ENCODE data around the gene NTN1.

The NTN1 gene

DNA sequence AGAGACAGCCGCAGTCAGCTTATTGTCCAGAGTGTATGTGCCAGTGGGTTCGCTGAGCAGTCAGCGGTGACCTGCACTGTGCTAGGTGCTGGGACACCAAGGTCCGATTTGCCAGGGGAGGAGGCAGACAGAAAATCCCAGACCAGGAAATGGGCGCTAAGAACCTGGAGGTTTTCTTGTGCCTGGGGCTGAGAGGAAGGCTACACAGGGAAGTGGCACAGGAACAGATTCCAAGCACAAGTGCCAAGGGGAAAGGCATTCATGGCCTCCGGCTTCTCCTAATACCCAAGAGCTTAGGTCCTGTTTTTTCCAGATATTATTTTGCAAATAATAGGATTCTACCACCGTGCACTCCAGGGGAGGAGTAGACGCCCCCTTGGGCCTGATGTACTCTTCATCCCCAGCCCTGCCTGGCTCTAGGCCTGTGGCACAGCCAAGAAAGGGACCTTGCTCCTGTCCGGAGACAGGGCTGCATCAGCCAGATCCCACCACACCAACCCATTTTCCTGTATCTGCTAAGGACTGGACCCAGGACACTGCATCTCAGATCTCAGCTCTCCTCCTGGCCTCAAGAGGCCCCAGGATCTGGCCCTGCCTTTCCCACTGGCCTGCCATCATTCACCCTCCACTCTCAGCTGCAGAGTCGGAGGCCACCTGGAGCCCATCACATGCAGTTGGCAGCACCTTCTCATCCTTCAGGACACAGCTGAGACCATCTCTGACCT is 187.2 kb downstream of the NTN1 start:
- ChIA-PET CTCF (interaction anchor here (1.3 kb wide), 1 partner anchor 15 kb away, joined by 4 read pairs; no protein-coding TSS in a partner anchor), POLR2A (no interaction called here)
- Histone ChIP-seq H3K9me3 (ENCODE audit: control extremely low read depth in 1 of 5, control insufficient read depth in 4 of 5, insufficient read depth in 2 of 5, low read depth in 1 of 5, low read length in 4 of 5) (no peaks in the 10 kb centered on the region), H3K36me3 (ENCODE audit: control insufficient read depth in 4 of 4, insufficient read depth in 4 of 4, low read length in 3 of 4) (no peaks in the 10 kb centered on the region), H3K27me3 (replicated peaks in 2 of 5; ENCODE audit: control insufficient read depth in 4 of 5, insufficient read depth in 5 of 5, low read length in 4 of 5) (no peaks in the 10 kb centered on the region), H3K4me3 (ENCODE audit: control insufficient read depth in 1 of 7, extremely low read depth in 1 of 7, insufficient read depth in 4 of 7, low read depth in 2 of 7, low read length in 6 of 7) (no peak overlapping the region), H3K27ac (ENCODE audit: insufficient read depth in 1 of 2, low read depth in 1 of 2, low read length in 2 of 2, poor library complexity in 1 of 2, severe bottlenecking in 2 of 2) (no peak overlapping the region), H3K4me1 (ENCODE audit: control extremely low read depth in 1 of 4, control insufficient read depth in 4 of 4, insufficient read depth in 4 of 4, low read length in 3 of 4) (peaks cover 3 to 32% (median 15%) of the 10 kb centered on the region in 4 experiments)
- WGBS (ENCODE audit: insufficient coverage): 96% methylated on average over 7 of the region's 10 CpGs
- no peak for DNase-seq

DNA sequence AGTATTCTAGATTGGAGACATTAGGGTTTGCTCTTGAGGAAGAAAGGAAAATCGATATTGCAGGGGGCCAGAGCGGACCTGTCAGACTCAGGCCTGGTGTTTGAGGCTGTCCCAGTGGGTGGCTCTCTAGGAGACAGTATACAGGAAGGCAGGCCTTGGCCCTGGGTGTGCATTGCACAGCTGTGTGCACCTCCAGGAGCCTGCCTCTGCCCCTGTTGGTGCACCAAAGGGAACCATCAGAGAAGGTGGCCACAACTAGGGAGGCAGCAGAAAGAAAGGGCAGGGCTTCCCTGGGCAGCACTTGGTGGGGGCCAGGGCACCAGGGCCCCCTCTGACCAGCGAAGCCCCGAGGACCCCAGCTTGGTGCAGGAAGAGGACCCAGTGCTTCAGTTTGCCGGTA is 188.0 kb downstream of the NTN1 start:
- POLR2A ChIA-PET: no interaction called here
- 100% methylated on average over 4 of the region's 5 CpGs for WGBS (ENCODE audit: insufficient coverage)

DNA sequence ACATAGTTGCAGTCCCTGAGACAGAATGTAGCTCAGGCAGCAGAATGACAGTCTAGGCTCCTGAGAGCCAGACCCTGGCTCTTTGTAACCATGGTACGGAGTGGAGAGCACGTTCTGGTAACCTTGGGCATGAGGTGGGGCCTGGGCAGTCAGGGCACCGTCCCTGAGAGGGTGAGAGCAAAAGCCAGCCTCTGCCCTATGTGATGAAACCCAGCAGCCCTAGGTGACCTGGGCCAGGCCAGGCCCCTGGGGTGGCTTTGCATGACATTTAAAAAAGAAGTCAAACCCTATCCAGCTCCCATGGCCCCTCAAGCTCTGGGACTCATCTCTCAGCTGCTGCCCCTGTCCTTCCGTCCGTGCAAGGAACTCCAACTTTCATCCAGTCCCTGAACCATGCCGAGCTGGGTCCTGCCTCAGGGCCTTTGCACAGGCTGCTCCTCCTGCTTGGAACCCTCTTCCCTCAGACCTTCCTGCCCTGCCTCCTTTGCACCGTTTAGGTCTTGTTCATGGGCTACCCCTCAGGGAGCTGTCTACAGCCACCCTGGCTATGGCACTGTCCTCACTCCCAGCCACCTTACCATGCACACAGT is 188.6 kb downstream of the NTN1 start:
- Histone ChIP-seq H3K27ac (ENCODE audit: insufficient read depth in 1 of 2, low read depth in 1 of 2, low read length in 2 of 2, poor library complexity in 1 of 2, severe bottlenecking in 2 of 2) (no peak overlapping the region), H3K4me1 (ENCODE audit: control extremely low read depth in 1 of 4, control insufficient read depth in 4 of 4, insufficient read depth in 4 of 4, low read length in 3 of 4) (peaks cover 3 to 20% (median 13%) of the 10 kb centered on the region in 4 experiments), H3K36me3 (ENCODE audit: control insufficient read depth in 4 of 4, insufficient read depth in 4 of 4, low read length in 3 of 4) (no peaks in the 10 kb centered on the region), H3K9me3 (ENCODE audit: control extremely low read depth in 1 of 5, control insufficient read depth in 4 of 5, insufficient read depth in 2 of 5, low read depth in 1 of 5, low read length in 4 of 5) (no peaks in the 10 kb centered on the region), H3K27me3 (replicated peaks in 2 of 5; ENCODE audit: control insufficient read depth in 4 of 5, insufficient read depth in 5 of 5, low read length in 4 of 5) (no peaks in the 10 kb centered on the region), H3K4me3 (ENCODE audit: control insufficient read depth in 1 of 7, extremely low read depth in 1 of 7, insufficient read depth in 4 of 7, low read depth in 2 of 7, low read length in 6 of 7) (no peak overlapping the region)
- POLR2A ChIA-PET: no interaction called here
- DNase-seq: no peak
- CTCF ChIA-PET: interaction anchor here (1.3 kb wide), 1 partner anchor 13 kb away, joined by 4 read pairs; no protein-coding TSS in a partner anchor
- WGBS (ENCODE audit: insufficient coverage): 90% methylated on average over 7 of the region's 7 CpGs

More for the DNA sequence above, 188.0 kb downstream of the NTN1 start:
- CTCF ChIA-PET: interaction anchor here (1.3 kb wide), 1 partner anchor 14 kb away, joined by 4 read pairs; no protein-coding TSS in a partner anchor
- H3K36me3 ChIP-seq (ENCODE audit: control insufficient read depth in 4 of 4, insufficient read depth in 4 of 4, low read length in 3 of 4): no peaks in the 10 kb centered on the region
- H3K27ac ChIP-seq (ENCODE audit: insufficient read depth in 1 of 2, low read depth in 1 of 2, low read length in 2 of 2, poor library complexity in 1 of 2, severe bottlenecking in 2 of 2): no peak overlapping the region
- H3K4me3 ChIP-seq (ENCODE audit: control insufficient read depth in 1 of 7, extremely low read depth in 1 of 7, insufficient read depth in 4 of 7, low read depth in 2 of 7, low read length in 6 of 7): no peak overlapping the region
- H3K27me3 ChIP-seq (replicated peaks in 2 of 5; ENCODE audit: control insufficient read depth in 4 of 5, insufficient read depth in 5 of 5, low read length in 4 of 5): no peaks in the 10 kb centered on the region
- DNase-seq: no peak
- H3K9me3 ChIP-seq (ENCODE audit: control extremely low read depth in 1 of 5, control insufficient read depth in 4 of 5, insufficient read depth in 2 of 5, low read depth in 1 of 5, low read length in 4 of 5): no peaks in the 10 kb centered on the region
- H3K4me1 ChIP-seq (ENCODE audit: control extremely low read depth in 1 of 4, control insufficient read depth in 4 of 4, insufficient read depth in 4 of 4, low read length in 3 of 4): peaks cover 3 to 26% (median 15%) of the 10 kb centered on the region in 4 experiments

DNA sequence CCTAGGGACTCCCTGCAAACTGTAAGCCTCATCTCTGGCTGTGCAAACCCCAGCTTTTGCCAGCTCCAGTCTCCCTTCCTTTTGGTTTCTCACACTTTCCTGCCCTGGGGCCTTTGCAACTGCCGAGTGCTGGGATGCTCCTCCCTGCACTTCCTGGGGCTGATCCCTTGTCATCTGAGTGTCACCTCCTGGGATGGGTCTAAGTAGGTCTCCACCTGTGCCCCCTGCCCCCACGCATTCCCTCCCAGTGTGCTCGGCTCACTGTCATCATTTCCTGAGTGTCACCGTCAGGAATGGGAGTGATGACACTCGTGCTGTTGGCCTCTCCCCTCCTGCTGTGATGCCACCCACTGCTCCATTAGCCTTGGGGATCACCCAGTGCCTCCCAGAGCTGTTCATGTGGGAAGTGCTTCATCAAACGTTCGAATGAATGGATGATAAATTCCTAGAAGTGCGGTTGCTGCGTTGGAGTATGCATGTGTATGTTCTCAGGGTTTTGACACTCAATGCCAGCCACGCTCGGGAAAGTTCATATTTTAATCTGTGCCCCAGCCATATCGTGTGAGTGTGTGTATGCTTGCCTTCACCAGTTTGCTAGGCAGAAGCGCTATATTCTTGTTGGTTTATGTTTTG is 189.9 kb downstream of the NTN1 start:
- 85% methylated on average over 9 of the region's 13 CpGs for WGBS (ENCODE audit: insufficient coverage)

DNA sequence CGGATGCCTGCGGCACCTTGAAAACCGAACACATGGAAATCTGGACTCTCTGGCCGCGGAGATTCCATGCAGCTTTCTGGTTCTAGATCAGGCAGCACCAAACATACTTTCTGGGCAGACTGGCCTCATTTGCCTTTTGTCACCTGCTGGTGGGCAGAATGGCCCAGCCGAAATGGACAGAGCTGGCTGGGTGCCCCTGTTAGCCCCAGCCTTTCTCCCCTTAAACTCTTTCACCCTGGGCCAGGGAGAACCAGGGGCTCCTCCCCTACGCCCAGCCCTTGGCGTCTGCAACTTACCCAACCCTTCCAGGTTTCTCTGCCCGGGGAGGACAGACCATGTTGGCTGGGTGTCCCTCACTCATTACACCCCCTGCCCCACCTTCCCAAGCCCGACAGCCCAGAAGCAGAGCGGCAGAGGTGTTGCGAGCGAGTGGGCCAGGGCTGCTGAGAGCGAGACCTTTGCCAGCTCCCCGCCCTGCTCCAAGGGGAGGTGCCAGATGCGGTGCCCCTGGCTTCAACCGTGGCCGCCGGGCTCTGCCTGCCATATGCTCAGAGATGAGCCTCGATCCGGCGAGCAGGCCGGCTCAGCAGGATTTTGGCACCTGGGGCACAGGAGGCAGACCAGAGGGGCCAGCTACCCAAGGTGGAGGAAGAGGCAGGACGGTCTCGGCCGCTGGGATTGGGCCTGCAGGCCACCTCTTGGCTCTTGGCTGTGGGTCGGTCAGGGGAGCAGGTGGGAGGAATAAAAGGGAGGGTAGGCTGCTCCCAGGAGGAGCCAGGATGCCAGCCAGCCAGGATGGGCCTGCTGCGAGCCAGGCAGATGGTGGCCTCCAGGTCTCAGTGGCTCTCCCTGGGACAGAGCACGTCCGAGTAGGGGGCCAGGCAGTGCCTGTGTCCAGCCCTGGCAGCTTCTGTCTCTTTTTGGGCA is 191.3 kb downstream of the NTN1 start:
- no peaks in the 10 kb centered on the region for H3K36me3 ChIP-seq (ENCODE audit: control insufficient read depth in 4 of 4, insufficient read depth in 4 of 4, low read length in 3 of 4)
- no peak for DNase-seq
- ChIA-PET CTCF (no interaction called here), POLR2A (no interaction called here)
- peaks cover 0 to 12% (median 4%) of the 10 kb centered on the region in 5 experiments for H3K9me3 ChIP-seq (ENCODE audit: control extremely low read depth in 1 of 5, control insufficient read depth in 4 of 5, insufficient read depth in 2 of 5, low read depth in 1 of 5, low read length in 4 of 5)
- H3K4me1 ChIP-seq (ENCODE audit: control extremely low read depth in 1 of 4, control insufficient read depth in 4 of 4, insufficient read depth in 4 of 4, low read length in 3 of 4): peaks cover 0 to 3% (median under 1%) of the 10 kb centered on the region in 4 experiments
- WGBS (ENCODE audit: insufficient coverage): 96% methylated on average over 22 of the region's 30 CpGs
- no peak overlapping the region for H3K4me3 ChIP-seq (ENCODE audit: control insufficient read depth in 1 of 7, extremely low read depth in 1 of 7, insufficient read depth in 4 of 7, low read depth in 2 of 7, low read length in 6 of 7)
- H3K27ac ChIP-seq (ENCODE audit: insufficient read depth in 1 of 2, low read depth in 1 of 2, low read length in 2 of 2, poor library complexity in 1 of 2, severe bottlenecking in 2 of 2): no peak overlapping the region
- H3K27me3 ChIP-seq (replicated peaks in 2 of 5; ENCODE audit: control insufficient read depth in 4 of 5, insufficient read depth in 5 of 5, low read length in 4 of 5): no peaks in the 10 kb centered on the region

More for the DNA sequence above, 189.9 kb downstream of the NTN1 start:
- Histone ChIP-seq H3K9me3 (ENCODE audit: control extremely low read depth in 1 of 5, control insufficient read depth in 4 of 5, insufficient read depth in 2 of 5, low read depth in 1 of 5, low read length in 4 of 5) (peaks cover 0 to 10% (median 4%) of the 10 kb centered on the region in 5 experiments), H3K36me3 (ENCODE audit: control insufficient read depth in 4 of 4, insufficient read depth in 4 of 4, low read length in 3 of 4) (no peaks in the 10 kb centered on the region), H3K27ac (ENCODE audit: insufficient read depth in 1 of 2, low read depth in 1 of 2, low read length in 2 of 2, poor library complexity in 1 of 2, severe bottlenecking in 2 of 2) (no peak overlapping the region), H3K4me1 (ENCODE audit: control extremely low read depth in 1 of 4, control insufficient read depth in 4 of 4, insufficient read depth in 4 of 4, low read length in 3 of 4) (peaks cover 0 to 7% (median 2%) of the 10 kb centered on the region in 4 experiments), H3K4me3 (ENCODE audit: control insufficient read depth in 1 of 7, extremely low read depth in 1 of 7, insufficient read depth in 4 of 7, low read depth in 2 of 7, low read length in 6 of 7) (no peak overlapping the region), H3K27me3 (replicated peaks in 2 of 5; ENCODE audit: control insufficient read depth in 4 of 5, insufficient read depth in 5 of 5, low read length in 4 of 5) (no peaks in the 10 kb centered on the region)
- DNase-seq: no peak
- ChIA-PET POLR2A (no interaction called here), CTCF (no interaction called here)

DNA sequence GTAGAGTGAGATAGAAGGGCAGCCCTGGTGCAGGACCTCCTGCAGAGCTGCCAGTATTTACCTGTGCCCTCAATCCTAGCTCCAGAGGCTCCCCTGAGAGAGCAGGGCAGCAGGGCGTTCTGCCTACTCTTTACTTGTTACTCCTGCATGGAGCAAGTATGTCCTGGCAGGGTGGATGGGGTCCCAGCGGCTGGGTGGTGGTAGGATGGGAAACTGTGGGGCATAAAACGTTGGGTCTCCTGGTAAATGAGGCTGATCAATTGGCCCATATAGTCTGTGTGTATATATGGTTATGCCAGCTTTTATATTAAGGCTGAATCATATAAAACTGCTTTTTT is 192.0 kb downstream of the NTN1 start:
- CTCF ChIA-PET: no interaction called here
- Histone ChIP-seq H3K27ac (ENCODE audit: insufficient read depth in 1 of 2, low read depth in 1 of 2, low read length in 2 of 2, poor library complexity in 1 of 2, severe bottlenecking in 2 of 2) (no peak overlapping the region), H3K4me3 (ENCODE audit: control insufficient read depth in 1 of 7, extremely low read depth in 1 of 7, insufficient read depth in 4 of 7, low read depth in 2 of 7, low read length in 6 of 7) (no peak overlapping the region), H3K4me1 (ENCODE audit: control extremely low read depth in 1 of 4, control insufficient read depth in 4 of 4, insufficient read depth in 4 of 4, low read length in 3 of 4) (peaks cover 0 to 3% (median under 1%) of the 10 kb centered on the region in 4 experiments), H3K9me3 (ENCODE audit: control extremely low read depth in 1 of 5, control insufficient read depth in 4 of 5, insufficient read depth in 2 of 5, low read depth in 1 of 5, low read length in 4 of 5) (peaks cover 0 to 12% (median 4%) of the 10 kb centered on the region in 5 experiments), H3K36me3 (ENCODE audit: control insufficient read depth in 4 of 4, insufficient read depth in 4 of 4, low read length in 3 of 4) (no peaks in the 10 kb centered on the region), H3K27me3 (replicated peaks in 2 of 5; ENCODE audit: control insufficient read depth in 4 of 5, insufficient read depth in 5 of 5, low read length in 4 of 5) (no peaks in the 10 kb centered on the region)
- WGBS (ENCODE audit: insufficient coverage): 100% methylated on average over 2 of the region's 3 CpGs
- POLR2A ChIA-PET: no interaction called here
- DNase-seq: no peak

Measured in common myeloid progenitor, CD34-positive (primary cell).